Subcutaneous adipose tissue (tissue), 4 donors: Measurements from ENCODE around the gene RBM20. TPM values are rescaled to one million over a fixed set of nuclear protein-coding genes. Genes with fewer than 3 reads are reported as not detected.

Experiments used
- total RNA-seq, 4 donors: library from RNA; depleted of rRNA; stranded (reverse); fragments of >200 nt; gene quantifications; one replicate each; pipeline ENCODE4 v1.1.0, GENCODE V29; 2016
- TF ChIP-seq, protein P1 (sequence below): fragments of 450-650 bp; IDR thresholded peaks from one replicate; pipeline ENCODE4 v1.5.1; 2016; ENCODE audit warnings: low read depth, mild to moderate bottlenecking, control low read depth, antibody characterized with exemption, moderate library complexity

The RBM20 gene
- total RNA-seq, 4 donors from 2014 or later: 0.88 to 10.3 (median 3.5) TPM

DNA sequence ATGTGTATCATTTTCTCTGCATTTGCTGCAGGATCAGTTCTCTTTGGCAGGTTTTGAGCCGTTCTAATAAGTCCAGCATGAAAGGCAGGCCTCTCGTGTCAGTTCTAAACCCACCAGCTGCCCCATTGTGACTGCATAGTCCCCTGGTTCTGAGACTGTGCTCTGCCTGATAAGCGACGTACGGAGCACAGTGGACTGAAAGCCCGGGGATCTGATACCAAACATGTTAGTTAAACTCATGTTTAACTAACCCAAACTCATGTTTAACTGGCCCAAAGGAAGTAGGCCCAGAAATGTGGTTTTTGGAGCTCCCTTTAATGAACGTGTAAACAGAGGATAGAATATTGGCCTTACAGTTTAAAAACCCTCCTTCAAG, 129.5 kb downstream of the RBM20 start:
- TF ChIP-seq, protein P1, sequence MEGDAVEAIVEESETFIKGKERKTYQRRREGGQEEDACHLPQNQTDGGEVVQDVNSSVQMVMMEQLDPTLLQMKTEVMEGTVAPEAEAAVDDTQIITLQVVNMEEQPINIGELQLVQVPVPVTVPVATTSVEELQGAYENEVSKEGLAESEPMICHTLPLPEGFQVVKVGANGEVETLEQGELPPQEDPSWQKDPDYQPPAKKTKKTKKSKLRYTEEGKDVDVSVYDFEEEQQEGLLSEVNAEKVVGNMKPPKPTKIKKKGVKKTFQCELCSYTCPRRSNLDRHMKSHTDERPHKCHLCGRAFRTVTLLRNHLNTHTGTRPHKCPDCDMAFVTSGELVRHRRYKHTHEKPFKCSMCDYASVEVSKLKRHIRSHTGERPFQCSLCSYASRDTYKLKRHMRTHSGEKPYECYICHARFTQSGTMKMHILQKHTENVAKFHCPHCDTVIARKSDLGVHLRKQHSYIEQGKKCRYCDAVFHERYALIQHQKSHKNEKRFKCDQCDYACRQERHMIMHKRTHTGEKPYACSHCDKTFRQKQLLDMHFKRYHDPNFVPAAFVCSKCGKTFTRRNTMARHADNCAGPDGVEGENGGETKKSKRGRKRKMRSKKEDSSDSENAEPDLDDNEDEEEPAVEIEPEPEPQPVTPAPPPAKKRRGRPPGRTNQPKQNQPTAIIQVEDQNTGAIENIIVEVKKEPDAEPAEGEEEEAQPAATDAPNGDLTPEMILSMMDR: no peak

DNA sequence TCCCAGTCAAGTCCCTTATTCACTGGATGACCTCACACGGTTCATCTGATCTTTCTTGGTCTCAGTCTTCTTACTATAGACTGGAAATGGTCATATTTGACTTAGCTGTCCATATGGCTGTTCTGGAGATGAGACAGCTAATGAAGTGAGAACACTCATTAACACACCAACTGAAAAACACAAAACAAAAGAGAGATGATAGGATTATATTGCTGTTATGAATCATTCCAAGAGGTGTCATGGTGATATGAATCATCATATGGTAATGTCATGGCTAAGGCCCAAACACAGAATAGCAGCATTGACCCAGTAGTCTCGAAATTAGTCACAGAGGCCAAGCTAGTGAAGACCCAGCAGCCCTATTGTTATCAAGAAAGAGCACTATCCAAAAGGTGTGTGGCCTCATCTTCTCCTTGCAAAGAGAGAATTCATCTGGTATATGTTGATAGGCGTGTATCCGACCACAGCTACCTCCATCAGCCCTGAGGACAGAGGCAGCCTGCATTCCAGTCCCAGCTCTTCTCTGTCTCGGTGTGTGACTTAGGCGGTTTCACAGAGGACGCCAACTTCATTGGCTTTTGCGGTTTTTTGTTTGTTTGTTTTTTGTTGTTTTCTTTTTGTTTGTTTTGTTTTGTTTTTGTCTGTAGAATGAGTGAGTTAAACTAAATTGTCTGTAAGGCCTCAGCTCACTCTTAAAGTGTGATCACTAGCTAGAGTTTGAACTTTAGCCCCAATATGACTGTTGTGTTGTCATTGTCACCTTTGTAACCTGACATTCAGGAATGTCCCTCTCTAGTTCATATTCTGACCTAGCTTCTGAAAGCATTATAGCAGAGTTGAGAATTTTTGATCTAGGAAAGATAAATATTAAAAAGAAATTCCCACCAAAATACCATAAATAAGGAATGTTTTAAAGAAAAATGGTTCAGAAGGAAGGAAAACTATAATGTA, 130.2 kb downstream of the RBM20 start:
- TF ChIP-seq, protein P1: no peak

DNA sequence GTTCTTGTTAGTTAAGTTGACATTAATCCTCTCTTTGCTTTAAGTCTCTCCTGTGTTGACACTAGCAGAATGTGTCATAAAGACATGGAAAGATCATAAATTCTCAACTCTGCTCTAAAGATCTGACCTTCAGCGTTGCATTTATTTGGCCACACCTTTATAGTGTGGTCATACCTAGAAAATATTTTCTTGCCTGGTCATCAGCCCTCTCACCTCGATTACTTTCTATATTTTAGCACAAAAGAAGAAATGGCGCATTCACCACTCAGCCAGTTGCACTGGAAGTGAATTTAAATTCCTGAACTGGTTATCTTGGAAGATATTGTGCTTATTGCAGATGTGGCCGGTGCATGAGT, 130.9 kb downstream of the RBM20 start:
- TF ChIP-seq, protein P1: no peak

DNA sequence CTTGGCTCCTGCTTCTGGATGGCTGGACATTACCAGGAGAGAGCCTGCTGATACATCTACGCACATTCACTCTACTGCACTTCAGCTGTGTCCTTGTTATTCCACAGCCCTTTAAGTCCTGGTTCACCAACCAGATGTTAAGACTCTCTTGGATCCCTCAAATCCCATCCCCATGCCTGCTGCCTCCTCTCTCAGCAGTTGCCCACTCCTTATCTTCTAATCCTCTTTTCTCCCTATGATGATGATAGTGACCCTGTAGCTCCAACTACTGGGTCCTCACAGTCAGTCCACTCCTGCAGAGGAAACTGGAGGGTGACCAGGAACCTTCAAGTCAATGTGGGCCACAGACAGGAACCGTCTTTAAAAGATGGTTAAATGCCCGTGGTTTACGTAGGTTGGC, 131.3 kb downstream of the RBM20 start:
- TF ChIP-seq, protein P1: no peak

DNA sequence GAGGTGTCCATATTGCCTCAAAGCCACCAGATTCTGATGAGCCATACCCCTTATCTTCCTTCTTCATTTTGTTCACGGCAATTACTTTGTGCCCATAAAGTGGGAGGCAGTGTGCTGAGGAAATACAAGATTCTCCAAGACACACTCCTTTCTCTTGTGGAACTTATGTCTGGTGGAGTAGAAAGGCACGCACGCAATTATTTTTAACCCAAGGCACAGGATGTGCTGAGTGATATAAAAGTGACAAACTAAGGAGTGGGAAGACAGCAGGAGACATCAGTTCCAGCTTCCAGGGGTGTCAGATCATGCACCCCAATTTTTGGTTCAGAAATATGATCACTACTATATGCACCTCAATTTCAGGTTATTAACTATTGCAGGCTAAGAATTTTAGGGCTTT, 132.9 kb downstream of the RBM20 start:
- TF ChIP-seq, protein P1: no peak

DNA sequence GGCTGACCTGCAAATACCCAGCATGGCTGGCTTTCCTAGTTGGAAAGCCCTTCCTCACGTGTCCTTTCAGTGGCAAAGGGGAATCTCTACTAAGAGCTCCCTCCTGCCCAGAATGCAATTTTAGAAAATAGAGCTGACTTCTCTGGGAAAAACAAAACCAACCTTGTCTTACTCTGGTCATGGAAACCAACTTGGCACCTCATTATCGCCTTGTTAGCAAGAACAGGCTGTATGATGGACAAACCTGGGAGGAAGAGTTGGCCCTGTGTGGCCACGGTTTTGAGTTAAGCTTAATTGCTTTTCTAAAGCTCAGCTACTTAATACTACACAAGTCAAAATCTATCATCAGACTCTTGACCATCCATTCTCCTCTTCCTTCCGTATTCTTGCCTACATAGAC, 133.5 kb downstream of the RBM20 start:
- TF ChIP-seq, protein P1: no peak

DNA sequence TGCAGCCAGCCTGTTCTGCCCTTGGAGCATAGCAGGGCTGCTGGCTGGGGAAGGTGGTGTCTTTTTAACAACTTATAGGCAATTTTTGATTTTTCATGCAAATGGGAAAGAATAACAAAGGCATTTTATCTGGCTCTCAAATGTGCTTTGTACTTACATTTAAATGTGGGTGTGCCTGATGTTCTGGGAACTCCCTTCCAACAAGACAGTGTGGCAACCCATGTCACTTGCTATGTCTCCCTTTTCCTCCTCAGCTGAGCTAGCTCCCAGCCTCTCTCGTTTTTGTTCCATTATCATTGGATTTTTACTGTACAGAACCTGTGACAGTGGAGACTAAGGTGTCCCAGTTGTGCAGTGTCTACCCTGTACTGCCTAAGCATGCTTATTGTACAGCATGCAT, 134.1 kb downstream of the RBM20 start:
- TF ChIP-seq, protein P1: no peak
